K562 (cell line): Measurements from ENCODE around the gene CEP95. TPM values are rescaled to one million over a fixed set of nuclear protein-coding genes. Genes with fewer than 3 reads are reported as not detected.

Experiments used
- DEAF1 ChIP-seq: fragments of 450-650 bp; formaldehyde crosslinking; IDR thresholded peaks from 2 replicates; pipeline ENCODE4 v1.4.0; 2020; ENCODE audit warnings: mild to moderate bottlenecking, moderate library complexity
- EHMT2 ChIP-seq: fragments of 450-650 bp; IDR thresholded peaks from 2 replicates; pipeline ENCODE4 v1.6.1; 2018; ENCODE audit warnings: antibody characterized with exemption
- HDAC2 ChIP-seq: fragments of 450-650 bp; IDR thresholded peaks from 2 replicates; pipeline ENCODE4 v1.6.1; 2016; ENCODE audit warnings: mild to moderate bottlenecking
- JUNB ChIP-seq: fragments of 450-650 bp; formaldehyde crosslinking; conservative IDR thresholded peaks from 2 replicates; pipeline ENCODE4 v1.4.0; 2020; ENCODE audit warnings: mild to moderate bottlenecking
- MTA2 ChIP-seq: fragments of 450-650 bp; IDR thresholded peaks from 2 replicates; pipeline ENCODE4 v1.6.1; 2016; ENCODE audit warnings: low read depth
- MTA3 ChIP-seq: fragments of 450-650 bp; formaldehyde crosslinking; IDR thresholded peaks from 2 replicates; pipeline ENCODE4 v1.6.1; 2017; ENCODE audit warnings: mild to moderate bottlenecking, borderline replicate concordance
- NCOA4 ChIP-seq: fragments of 450-650 bp; IDR thresholded peaks from 2 replicates; pipeline ENCODE4 v1.6.1; 2018; ENCODE audit warnings: mild to moderate bottlenecking; ENCODE audit not compliant: partially characterized antibody
- POLR2G ChIP-seq: fragments of 200-400 bp; formaldehyde crosslinking; IDR thresholded peaks from 2 replicates; pipeline ENCODE4 v1.6.1; 2017; ENCODE audit warnings: low read depth, mild to moderate bottlenecking, antibody characterized with exemption, low read length, moderate library complexity
- PRMT5 ChIP-seq: sonication (generic); formaldehyde crosslinking; IDR thresholded peaks from 2 replicates; pipeline ENCODE4 v1.5.0; 2020; ENCODE audit warnings: missing genetic modification reagents
- SIRT6 ChIP-seq: IDR thresholded peaks from one replicate; pipeline ENCODE4 v1.6.1; 2012; ENCODE audit warnings: low read depth, mild to moderate bottlenecking, control low read depth, inconsistent platforms, low read length, moderate library complexity
- STAT6 ChIP-seq: sonication (generic); formaldehyde crosslinking; IDR thresholded peaks from 2 replicates; pipeline ENCODE4 v1.8.1; 2023; ENCODE audit warnings: mild to moderate bottlenecking, missing genetic modification reagents
- TFE3 ChIP-seq: fragments of 450-650 bp; formaldehyde crosslinking; IDR thresholded peaks from 2 replicates; pipeline ENCODE4 v1.4.0; 2020; ENCODE audit warnings: mild to moderate bottlenecking, mixed read lengths
- THRAP3 ChIP-seq: fragments of 450-650 bp; IDR thresholded peaks from 2 replicates; pipeline ENCODE4 v1.6.1; 2016; ENCODE audit warnings: mild to moderate bottlenecking, inconsistent platforms, borderline replicate concordance
- TOE1 ChIP-seq, 2 experiments: fragments of 450-650 bp in 1 of 2; sonication (generic) in 1 of 2; formaldehyde crosslinking in 1 of 2; IDR thresholded peaks; 2 replicates each; pipeline versions ENCODE4 v1.7.1 to v1.8.0; 2016 to 2022; ENCODE audit warnings: borderline replicate concordance in 2 of 2, mild to moderate bottlenecking in 2 of 2, antibody characterized with exemption in 1 of 2, inconsistent platforms in 1 of 2, low read depth in 1 of 2, missing genetic modification reagents in 1 of 2, moderate library complexity in 1 of 2
- ZBTB34 ChIP-seq: fragments of 250-450 bp; sonication (Bioruptor Pico); IDR thresholded peaks from 2 replicates; pipeline ENCODE4 v1.8.0; 2021; ENCODE audit warnings: mild to moderate bottlenecking, moderate library complexity
- ZBTB8A ChIP-seq: fragments of 450-650 bp; IDR thresholded peaks from 2 replicates; pipeline ENCODE4 v1.6.1; 2018; ENCODE audit warnings: mild to moderate bottlenecking, moderate library complexity; ENCODE audit not compliant: partially characterized antibody
- ZNF324 ChIP-seq: fragments of 250-450 bp; sonication (Bioruptor Pico); IDR thresholded peaks from 2 replicates; pipeline ENCODE4 v1.4.0; 2020; ENCODE audit warnings: mild to moderate bottlenecking
- ZNF449 ChIP-seq: fragments of 250-450 bp; sonication (Bioruptor Pico); IDR thresholded peaks from 2 replicates; pipeline ENCODE4 v1.8.0; 2022; ENCODE audit warnings: moderate library complexity, mild to moderate bottlenecking, inconsistent platforms
- polyA plus RNA-seq, 8 experiments: library from polyadenylated mRNA; depleted of rRNA in 4 of 8; stranded (reverse) in 5 of 8; unstranded in 3 of 8; fragments of >200 nt; fragmentation: Nextera tagmentation in 2 of 8; fragmentation: Illumina TruSeq in 1 of 8; extraction: Ambion mirVana in 2 of 8; extraction: Trizol in 1 of 8; gene quantifications; 2 replicates each; pipeline versions ENCODE4 v1.2.1 to v1.2.3, GENCODE V29; 2011 to 2014; ENCODE audit warnings: inconsistent platforms in 1 of 8, missing spikeins in 1 of 8
- total RNA-seq, 7 experiments: library from RNA; depleted of rRNA in 6 of 7; stranded (reverse); fragments of >200 nt in 6 of 7; fragmentation: Illumina TruSeq in 2 of 7; extraction: Trizol in 2 of 7; gene quantifications; 2 replicates each; pipeline versions ENCODE4 v1.2.1 to v1.2.3, GENCODE V29; 2011 to 2021; ENCODE audit warnings: low replicate concordance in 1 of 7

The CEP95 gene
- total and polyA plus RNA-seq, 9 of the 15 experiments (the other 6 are each of a cell fraction or from before 2014, with no cell fraction given), result 26.7 to 80.7 (median 56.9) TPM

- TF ChIP-seq SIRT6 (no peak), ZNF324 (CRISPR knock-in tag) (no peak), ZBTB34 (CRISPR knock-in tag) (no peak), TFE3 (CRISPR knock-in tag) (no peak), STAT6 (no peak), EHMT2 (no peak), THRAP3 (peak; percentile 60; the same call in 1 of the 2 replicates), HDAC2 (no peak), MTA3 (peak; percentile 35; the same call in 1 of the 2 replicates), MTA2 (no peak), POLR2G (peak; percentile 89), PRMT5 (CRISPR knock-in tag) (no peak), JUNB (CRISPR knock-in tag) (no peak), ZBTB8A (no peak), NCOA4 (no peak), DEAF1 (no peak), TOE1 (IDR thresholded peaks at IDR 0.05; ENCODE audit: borderline replicate concordance) (peak; percentile 26; the same call in 1 of the 2 replicates), TOE1 (CRISPR knock-in tag; IDR thresholded peaks at IDR 0.05; ENCODE audit: borderline replicate concordance, low read depth) (no peak; the same call in 1 of the 2 replicates), ZNF449 (CRISPR knock-in tag) (no peak)
These were observed 1.2 kb upstream of the CEP95 start (continued) for GRCh38 chr17:64505340-64506200.
